H1 (cell line): ENCODE measurements around the gene TSHZ2. TPM values are rescaled to one million over a fixed set of nuclear protein-coding genes. Genes with fewer than 3 reads are reported as not detected.

Experiments used
- MAFK ChIP-seq: IDR thresholded peaks from 2 replicates; pipeline ENCODE4 v1.6.1; 2012; ENCODE audit warnings: low read depth, mild to moderate bottlenecking, improper control_type of control experiment, low read length
- POLR2A ChIP-seq, 2 experiments: IDR thresholded peaks; 1 replicate in 1 of 2; 2 replicates in 1 of 2; pipeline ENCODE4 v1.6.1; 2011; ENCODE audit warnings: low read depth in 2 of 2, low read length in 2 of 2, mild to moderate bottlenecking in 2 of 2; ENCODE audit errors: control extremely low read depth in 1 of 2
- POU5F1 ChIP-seq: IDR thresholded peaks from 2 replicates; pipeline ENCODE4 v1.6.1; 2011; ENCODE audit warnings: low read depth, mild to moderate bottlenecking, low read length, moderate library complexity
- polyA plus RNA-seq, 7 experiments: library from polyadenylated mRNA; depleted of rRNA in 3 of 7; stranded (reverse) in 5 of 7; unstranded in 2 of 7; fragments of >200 nt in 5 of 7; fragments of 200-250 nt in 2 of 7; gene quantifications; 1 replicate in 5 of 7; 2 replicates in 1 of 7; 4 replicates in 1 of 7; pipeline versions ENCODE4 v1.2.1 to v1.2.3, GENCODE V29; 2011 to 2013; ENCODE audit warnings: missing spikeins in 2 of 7, mixed read lengths in 2 of 7
- total RNA-seq: library from RNA; stranded (reverse); fragmentation: NEBNext Ultra II Directional; extraction: Animal tissue kit (Norgen Biotek cat#: 25700); gene quantifications from 2 replicates; pipeline ENCODE4 v1.2.1, GENCODE V29; 2021

TSHZ2 gene
- total and polyA plus RNA-seq, 2 of the 8 experiments (the other 6 are each of a cell fraction or from before 2014, with no cell fraction given) = 0.14 to 0.30 TPM

DNA sequence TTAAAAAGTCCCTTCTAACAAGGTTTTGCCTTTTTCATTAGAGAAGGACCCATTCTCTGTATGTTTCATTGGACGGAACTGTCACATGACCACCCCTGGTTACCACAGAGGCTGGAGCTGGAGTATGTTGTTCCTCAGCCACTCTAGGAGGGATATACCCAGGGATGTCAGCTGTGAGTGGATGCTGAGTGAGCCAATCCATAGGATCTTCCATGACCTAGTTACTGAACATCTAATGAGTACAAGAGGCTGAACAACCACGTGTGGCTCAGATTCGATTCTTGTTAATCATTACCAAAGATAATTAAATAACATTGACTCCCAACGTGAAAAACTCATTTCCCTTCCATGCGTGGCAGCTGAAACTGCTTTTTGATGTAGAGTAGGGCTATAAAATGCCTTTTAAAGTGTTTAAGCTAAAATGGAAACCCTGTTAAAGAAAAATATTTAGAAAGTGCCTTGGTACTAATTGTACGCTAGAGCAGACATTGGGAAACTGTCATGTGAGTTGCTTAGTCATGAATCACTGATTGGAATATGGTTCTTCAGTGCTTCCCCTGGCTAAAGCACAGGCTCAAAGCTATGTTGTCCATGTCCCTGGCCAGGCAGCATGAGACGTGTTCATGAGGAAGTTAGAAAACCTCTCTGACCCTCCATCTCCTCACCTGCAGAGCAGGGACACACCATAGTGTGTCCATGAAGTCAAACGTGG lies 365.4 kb downstream of the TSHZ2 start (continued):
- TF ChIP-seq MAFK (no peak), POLR2A (IDR thresholded peaks at IDR 0.05; ENCODE audit: control extremely low read depth in 1 of 2, low read depth in 2 of 2, low read length in 2 of 2) (no peak), POU5F1 (no peak)
